ENCODE results near the gene MYO1C.

Gene MYO1C

DNA sequence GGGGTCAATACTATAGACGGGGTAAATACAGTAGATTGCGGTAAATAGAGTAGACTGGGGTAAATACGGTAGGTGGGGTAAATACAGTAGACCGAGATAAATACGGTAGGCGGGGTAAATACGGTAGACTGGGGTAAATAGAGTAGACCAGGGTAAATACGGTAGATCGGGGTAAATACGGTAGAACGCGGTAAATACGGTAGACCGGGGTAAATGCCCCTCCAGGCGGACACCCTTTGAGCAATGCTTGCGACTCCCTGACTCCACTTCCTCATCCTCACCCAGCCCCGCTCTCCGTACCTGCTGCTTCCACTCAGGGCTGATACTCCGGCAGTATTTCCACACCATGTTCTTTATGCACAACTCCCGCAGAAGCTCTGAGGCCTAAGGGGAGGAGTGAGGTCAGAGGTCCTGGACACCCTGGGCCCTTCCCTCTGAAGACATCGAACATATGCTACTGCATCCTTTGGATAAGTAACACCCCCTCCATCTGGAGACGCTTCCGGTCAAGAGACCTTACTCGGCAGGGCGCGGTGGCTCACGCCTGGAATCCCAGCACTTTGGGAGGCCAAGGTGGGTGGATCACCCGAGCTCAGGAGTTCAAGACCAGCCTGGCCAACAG is 23.1 kb downstream of the MYO1C start:
- TF ChIP-seq TOX (CRISPR knock-in tag; IDR thresholded peaks at IDR 0.05; ENCODE audit: borderline replicate concordance) (no peak), CSDC2 (CRISPR knock-in tag; IDR thresholded peaks at IDR 0.05) (no peak), ZNF70 (CRISPR knock-in tag; IDR thresholded peaks at IDR 0.05) (no peak), ARNTL (CRISPR knock-in tag; IDR thresholded peaks at IDR 0.05; ENCODE audit: borderline replicate concordance, low read depth) (no peak)
- no peak for ATAC-seq

DNA sequence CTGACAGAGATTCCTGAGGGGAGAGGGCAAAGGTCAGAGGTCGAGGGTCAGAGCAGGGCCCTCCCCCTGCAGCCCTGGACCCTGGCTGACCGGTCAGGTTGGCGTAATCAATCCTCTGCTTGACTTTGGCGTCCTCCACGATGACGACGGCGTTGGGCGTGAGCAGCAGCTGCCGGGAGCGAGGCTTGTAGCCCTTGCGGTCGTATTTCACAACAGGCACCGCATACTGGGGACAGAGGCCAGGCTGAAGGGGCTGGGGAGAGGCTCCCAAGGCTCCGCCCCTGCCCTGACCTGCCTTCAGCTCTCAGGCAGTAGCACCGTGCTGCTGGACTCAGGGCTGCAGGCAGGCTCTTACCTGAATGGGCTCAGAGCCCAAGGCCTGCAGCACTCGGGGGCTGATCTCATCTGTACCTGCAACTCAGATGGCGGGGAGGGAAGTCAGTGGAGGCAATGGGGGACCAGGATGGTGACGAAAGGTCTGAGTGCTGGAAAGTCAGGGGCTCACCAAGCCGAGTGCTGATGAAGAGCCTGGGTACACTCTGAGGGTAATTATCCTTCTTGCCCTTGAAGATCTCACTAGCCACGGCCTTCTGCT is 24.5 kb downstream of the MYO1C start:
- TF ChIP-seq TOX (CRISPR knock-in tag; IDR thresholded peaks at IDR 0.05; ENCODE audit: borderline replicate concordance) = no peak
- TF ChIP-seq OSR1 (CRISPR knock-in tag; IDR thresholded peaks at IDR 0.05) = no peak
- TF ChIP-seq GLIS3 (CRISPR knock-in tag; IDR thresholded peaks at IDR 0.05) = no peak
- TF ChIP-seq TCF4 (CRISPR knock-in tag; IDR thresholded peaks at IDR 0.05; ENCODE audit: borderline replicate concordance) = no peak
- TF ChIP-seq BACH2 (CRISPR knock-in tag; IDR thresholded peaks at IDR 0.05; ENCODE audit: borderline replicate concordance) = no peak
- TF ChIP-seq ZNF565 (CRISPR knock-in tag; conservative IDR thresholded peaks at IDR 0.05; ENCODE audit: low read depth) = no peak
- TF ChIP-seq RARB (CRISPR knock-in tag; IDR thresholded peaks at IDR 0.05) = no peak
- no peak for TF ChIP-seq PPARA (CRISPR knock-in tag; IDR thresholded peaks at IDR 0.05; ENCODE audit: borderline replicate concordance)
- no peak for TF ChIP-seq ISL1 (CRISPR knock-in tag; IDR thresholded peaks at IDR 0.05)
- no peak for TF ChIP-seq SNAI2 (CRISPR knock-in tag; IDR thresholded peaks at IDR 0.05)
- no peak for TF ChIP-seq ESRRG (CRISPR knock-in tag; IDR thresholded peaks at IDR 0.05)
- TF ChIP-seq, protein P1, sequence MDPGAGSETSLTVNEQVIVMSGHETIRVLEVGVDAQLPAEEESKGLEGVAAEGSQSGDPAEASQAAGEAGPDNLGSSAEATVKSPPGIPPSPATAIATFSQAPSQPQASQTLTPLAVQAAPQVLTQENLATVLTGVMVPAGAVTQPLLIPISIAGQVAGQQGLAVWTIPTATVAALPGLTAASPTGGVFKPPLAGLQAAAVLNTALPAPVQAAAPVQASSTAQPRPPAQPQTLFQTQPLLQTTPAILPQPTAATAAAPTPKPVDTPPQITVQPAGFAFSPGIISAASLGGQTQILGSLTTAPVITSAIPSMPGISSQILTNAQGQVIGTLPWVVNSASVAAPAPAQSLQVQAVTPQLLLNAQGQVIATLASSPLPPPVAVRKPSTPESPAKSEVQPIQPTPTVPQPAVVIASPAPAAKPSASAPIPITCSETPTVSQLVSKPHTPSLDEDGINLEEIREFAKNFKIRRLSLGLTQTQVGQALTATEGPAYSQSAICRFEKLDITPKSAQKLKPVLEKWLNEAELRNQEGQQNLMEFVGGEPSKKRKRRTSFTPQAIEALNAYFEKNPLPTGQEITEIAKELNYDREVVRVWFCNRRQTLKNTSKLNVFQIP (CRISPR knock-in tag; IDR thresholded peaks at IDR 0.05; ENCODE audit: borderline replicate concordance, low read depth) = no peak
- no peak for TF ChIP-seq ZFP3 (CRISPR knock-in tag; IDR thresholded peaks at IDR 0.05)
- ATAC-seq = no peak

- no peak for ATAC-seq
These were observed 25.2 kb downstream of the MYO1C start for GRCh38 chr17:1467258-1467657.

More at GRCh38 chr17:1467258-1467657, 25.2 kb downstream of the MYO1C start:
- TF ChIP-seq, protein P1 (CRISPR knock-in tag; IDR thresholded peaks at IDR 0.05; ENCODE audit: borderline replicate concordance, low read depth) = no peak
- TF ChIP-seq, protein P2, sequence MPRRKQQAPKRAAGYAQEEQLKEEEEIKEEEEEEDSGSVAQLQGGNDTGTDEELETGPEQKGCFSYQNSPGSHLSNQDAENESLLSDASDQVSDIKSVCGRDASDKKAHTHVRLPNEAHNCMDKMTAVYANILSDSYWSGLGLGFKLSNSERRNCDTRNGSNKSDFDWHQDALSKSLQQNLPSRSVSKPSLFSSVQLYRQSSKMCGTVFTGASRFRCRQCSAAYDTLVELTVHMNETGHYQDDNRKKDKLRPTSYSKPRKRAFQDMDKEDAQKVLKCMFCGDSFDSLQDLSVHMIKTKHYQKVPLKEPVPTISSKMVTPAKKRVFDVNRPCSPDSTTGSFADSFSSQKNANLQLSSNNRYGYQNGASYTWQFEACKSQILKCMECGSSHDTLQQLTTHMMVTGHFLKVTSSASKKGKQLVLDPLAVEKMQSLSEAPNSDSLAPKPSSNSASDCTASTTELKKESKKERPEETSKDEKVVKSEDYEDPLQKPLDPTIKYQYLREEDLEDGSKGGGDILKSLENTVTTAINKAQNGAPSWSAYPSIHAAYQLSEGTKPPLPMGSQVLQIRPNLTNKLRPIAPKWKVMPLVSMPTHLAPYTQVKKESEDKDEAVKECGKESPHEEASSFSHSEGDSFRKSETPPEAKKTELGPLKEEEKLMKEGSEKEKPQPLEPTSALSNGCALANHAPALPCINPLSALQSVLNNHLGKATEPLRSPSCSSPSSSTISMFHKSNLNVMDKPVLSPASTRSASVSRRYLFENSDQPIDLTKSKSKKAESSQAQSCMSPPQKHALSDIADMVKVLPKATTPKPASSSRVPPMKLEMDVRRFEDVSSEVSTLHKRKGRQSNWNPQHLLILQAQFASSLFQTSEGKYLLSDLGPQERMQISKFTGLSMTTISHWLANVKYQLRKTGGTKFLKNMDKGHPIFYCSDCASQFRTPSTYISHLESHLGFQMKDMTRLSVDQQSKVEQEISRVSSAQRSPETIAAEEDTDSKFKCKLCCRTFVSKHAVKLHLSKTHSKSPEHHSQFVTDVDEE (CRISPR knock-in tag; IDR thresholded peaks at IDR 0.05) = no peak
- TF ChIP-seq ARNTL (CRISPR knock-in tag; IDR thresholded peaks at IDR 0.05; ENCODE audit: borderline replicate concordance, low read depth) = no peak
- TF ChIP-seq TOX (CRISPR knock-in tag; IDR thresholded peaks at IDR 0.05; ENCODE audit: borderline replicate concordance) = no peak
- TF ChIP-seq ZNF8 (CRISPR knock-in tag; IDR thresholded peaks at IDR 0.05) = no peak
- TF ChIP-seq ZFP3 (CRISPR knock-in tag; IDR thresholded peaks at IDR 0.05) = no peak
- no peak for TF ChIP-seq CSRNP3 (CRISPR knock-in tag; IDR thresholded peaks at IDR 0.05)
- no peak for TF ChIP-seq BACH2 (CRISPR knock-in tag; IDR thresholded peaks at IDR 0.05; ENCODE audit: borderline replicate concordance)
- TF ChIP-seq ISL1 (CRISPR knock-in tag; IDR thresholded peaks at IDR 0.05) = no peak

Data from SK-N-SH treated with all-trans-retinoic acid at 6 μM for 48 hours (cell line).